CD4-positive, alpha-beta T cell (primary cell): Measurements from ENCODE around the gene PDE7B. TPM values are rescaled to one million over a fixed set of nuclear protein-coding genes. Genes with fewer than 3 reads are reported as not detected.

Experiments used
- ATAC-seq: fragments of 200-7000 bp; cut with Tn5 transposase; one replicate; pipeline ENCODE4 v1.10.0; 2022; ENCODE audit warnings: mild to moderate bottlenecking; ENCODE audit not compliant: poor library complexity
- CTCF ChIA-PET: fragments of 350-600 bp; sonication (Branson Sonifier 250); formaldehyde crosslinking; loops from one replicate; lab custom pipeline; 2021; ENCODE audit warnings: antibody characterized with exemption, inconsistent platforms; lab: Charles Lee
- POLR2A ChIA-PET: fragments of 350-600 bp; sonication (Branson Sonifier 250); formaldehyde crosslinking; loops from one replicate; lab custom pipeline; 2021; ENCODE audit warnings: antibody characterized with exemption, inconsistent platforms; lab: Charles Lee
- DNase-seq, 14 experiments: peaks; one replicate each; pipeline ENCODE4 v3.0.0-alpha.2; 2013 to 2020; ENCODE audit warnings: mixed read lengths in 2 of 14
- H3K27ac ChIP-seq, 2 donors: one replicate each; pipeline versions ENCODE4 v1.5.1 to v1.7.0; 2013; ENCODE audit warnings: low read length in 2 of 2, low read depth in 1 of 2, mild to moderate bottlenecking in 1 of 2
- H3K27me3 ChIP-seq, 2 experiments: 1 replicate in 1 of 2; 2 replicates in 1 of 2; pipeline versions ENCODE4 v1.6.1 to v1.7.0; 2013; ENCODE audit warnings: low read length in 2 of 2, control low read depth in 1 of 2, mild to moderate bottlenecking in 1 of 2, moderate library complexity in 1 of 2; ENCODE audit not compliant: insufficient read depth in 2 of 2, control insufficient read depth in 1 of 2
- H3K36me3 ChIP-seq: one replicate; pipeline ENCODE4 v1.6.1; 2013; ENCODE audit warnings: low read length, control low read depth; ENCODE audit not compliant: insufficient read depth
- H3K4me1 ChIP-seq: one replicate; pipeline ENCODE4 v1.6.1; 2013; ENCODE audit warnings: low read length, control low read depth; ENCODE audit not compliant: insufficient read depth
- H3K4me3 ChIP-seq: one replicate; pipeline ENCODE4 v1.5.1; 2013; ENCODE audit warnings: mild to moderate bottlenecking, low read length, moderate library complexity
- H3K9me3 ChIP-seq, 2 experiments: 1 replicate in 1 of 2; 2 replicates in 1 of 2; pipeline versions ENCODE4 v1.6.1 to v1.7.0; 2013; ENCODE audit warnings: low read length in 2 of 2, mild to moderate bottlenecking in 2 of 2, control low read depth in 1 of 2, moderate library complexity in 1 of 2; ENCODE audit not compliant: control insufficient read depth in 1 of 2, insufficient read depth in 1 of 2
- H3K27ac Mint-ChIP-seq: one replicate; pipeline ENCODE4 v1.8.0; 2020; ENCODE audit warnings: mixed read lengths
- H3K27me3 Mint-ChIP-seq: one replicate; pipeline ENCODE4 v1.8.0; 2021; ENCODE audit warnings: mixed read lengths
- H3K36me3 Mint-ChIP-seq: one replicate; pipeline ENCODE4 v1.8.0; 2021; ENCODE audit warnings: low read depth, mixed read lengths
- H3K4me1 Mint-ChIP-seq: one replicate; pipeline ENCODE4 v1.8.0; 2021; ENCODE audit warnings: low read depth, mixed read lengths
- H3K4me3 Mint-ChIP-seq: one replicate; pipeline ENCODE4 v1.8.0; 2020; ENCODE audit warnings: mild to moderate bottlenecking, mixed read lengths
- H3K9me3 Mint-ChIP-seq: one replicate; pipeline ENCODE4 v1.8.0; 2020; ENCODE audit warnings: mixed read lengths
- CTCF ChIP-seq: fragments of 200-600 bp; IDR thresholded peaks from one replicate; pipeline ENCODE4 v1.8.0; 2022; ENCODE audit warnings: antibody characterized with exemption, mild to moderate bottlenecking
- intact Hi-C, 2 experiments: fragments of 100-400 bp; cut with DNase I in 1 of 2; cut with micrococcal nuclease in 1 of 2; formaldehyde crosslinking; loops; one replicate each; pipeline versions ENCODE4 v1.15.1 to v1.9.0; 2023 to 2025; cut with DNase I, micrococcal nuclease
- total RNA-seq, 174 experiments: library from RNA in 2 of 174; stranded (reverse) in 2 of 174; gene quantifications; one replicate each; pipeline ENCODE4 v1.2.3 and lab custom pipeline; 2021 to 2026

PDE7B gene
- total RNA-seq, 2 experiments from 2014 or later, result 0.25 to 0.34 TPM

DNA sequence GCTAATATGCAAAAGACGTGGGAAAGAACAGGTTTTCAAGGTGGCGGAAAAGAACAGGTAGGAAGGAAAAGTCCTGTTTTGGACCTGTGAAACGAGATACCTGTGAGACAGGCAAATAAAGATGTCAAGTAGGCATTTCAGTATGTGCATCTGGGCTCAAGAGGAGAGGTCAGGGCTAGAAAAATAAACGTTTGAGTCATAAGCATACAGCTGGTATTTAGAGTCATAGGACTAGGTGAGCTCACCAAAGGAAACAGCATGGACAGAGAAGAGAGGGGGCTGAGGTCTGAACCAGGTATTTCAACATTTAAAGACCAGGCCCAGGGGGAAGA lies 383.7 kb downstream of the PDE7B start:
- no peak for ATAC-seq
- no peak overlapping the region for H3K27ac ChIP-seq
- TF ChIP-seq CTCF, result no peak
- Mint-ChIP-seq H3K4me1 (peaks cover 14% of the 10 kb centered on the region), H3K27ac (no peak overlapping the region), H3K36me3 (no peaks in the 10 kb centered on the region), H3K9me3 (no peaks in the 10 kb centered on the region), H3K27me3 (no peaks in the 10 kb centered on the region), H3K4me3 (no peak overlapping the region)
- intact Hi-C loops, result no loop called here
- POLR2A ChIA-PET, result interaction anchor here (1.0 kb wide), 1 partner anchor 15 kb away, joined by 4 read pairs; the partner anchor contains the start of gene MTFR2
- H3K4me1 ChIP-seq, result peaks cover 4% of the 10 kb centered on the region
- CTCF ChIA-PET, result no interaction called here
- DNase-seq, result no peak
- H3K36me3 ChIP-seq, result no peaks in the 10 kb centered on the region
- no peaks in the 10 kb centered on the region for H3K27me3 ChIP-seq
- no peak overlapping the region for H3K4me3 ChIP-seq
- no peaks in the 10 kb centered on the region for H3K9me3 ChIP-seq

GRCh38 chr6:136236466-136237293 lies 385.2 kb downstream of the PDE7B start:
- H3K27ac Mint-ChIP-seq, result no peak overlapping the region
- H3K36me3 ChIP-seq, result no peaks in the 10 kb centered on the region
- no peaks in the 10 kb centered on the region for H3K27me3 ChIP-seq
- ChIA-PET CTCF (interaction anchor here (0.8 kb wide), 1 partner anchor 10 kb away, joined by 3 read pairs; no protein-coding TSS in a partner anchor), POLR2A (interaction anchor here (0.6 to 1.5 kb wide), 4 partner anchors 9 to 53 kb away, joined by 3 to 4 read pairs (median 3); partner anchors contain the start of genes BCLAF1 and MTFR2)
- no peaks in the 10 kb centered on the region for H3K9me3 Mint-ChIP-seq
- DNase-seq (no peak), ATAC-seq (no peak)
- intact Hi-C loops, result no loop called here
- no peaks in the 10 kb centered on the region for H3K9me3 ChIP-seq
- no peaks in the 10 kb centered on the region for H3K36me3 Mint-ChIP-seq
- H3K27me3 Mint-ChIP-seq, result no peaks in the 10 kb centered on the region
- TF ChIP-seq CTCF, result no peak
- H3K4me1 Mint-ChIP-seq, result peaks cover 14% of the 10 kb centered on the region
- H3K27ac ChIP-seq, result no peak overlapping the region
- no peak overlapping the region for H3K4me3 Mint-ChIP-seq
- no peak overlapping the region for H3K4me3 ChIP-seq
- peaks cover 4% of the 10 kb centered on the region for H3K4me1 ChIP-seq

DNA sequence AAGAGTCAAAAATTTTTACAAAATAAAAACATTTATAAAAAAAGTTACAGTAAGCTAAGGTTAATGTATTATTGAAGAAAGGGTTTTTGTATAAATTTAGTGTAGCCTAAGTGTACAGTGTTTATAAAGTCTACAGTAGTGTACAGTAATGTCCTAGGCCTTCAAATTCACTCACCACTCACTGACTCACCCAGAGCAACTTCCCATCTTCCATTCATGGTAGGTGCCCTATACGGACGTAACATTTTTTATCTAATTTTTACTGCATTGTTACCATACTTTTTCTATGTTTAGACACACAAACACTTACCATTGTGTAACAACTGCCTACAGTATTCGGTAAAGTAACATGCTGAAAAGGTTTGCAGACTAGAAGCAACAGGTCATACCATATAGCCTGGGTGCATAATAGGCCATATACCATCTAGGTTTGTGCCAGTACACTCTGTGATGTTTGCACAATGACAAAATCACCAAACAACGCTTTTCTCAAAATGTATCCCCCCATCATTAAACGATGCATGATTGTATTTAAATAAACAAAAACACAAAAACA lies 392.6 kb downstream of the PDE7B start:
- Histone ChIP-seq H3K4me3 (no peak overlapping the region), H3K4me1 (peaks cover under 1% of the 10 kb centered on the region), H3K36me3 (no peaks in the 10 kb centered on the region), H3K9me3 (no peaks in the 10 kb centered on the region), H3K27me3 (no peaks in the 10 kb centered on the region), H3K27ac (no peak overlapping the region)
- ChIA-PET CTCF (interaction anchor here (2.0 kb wide), 1 partner anchor 11 kb away, joined by 4 read pairs; no protein-coding TSS in a partner anchor), POLR2A (no interaction called here)
- intact Hi-C loops, result no loop called here
- Mint-ChIP-seq H3K36me3 (no peaks in the 10 kb centered on the region), H3K27ac (no peak overlapping the region), H3K27me3 (no peaks in the 10 kb centered on the region), H3K4me1 (no peaks in the 10 kb centered on the region), H3K4me3 (no peak overlapping the region), H3K9me3 (no peaks in the 10 kb centered on the region)
- TF ChIP-seq CTCF, result no peak
- DNase-seq, result no peak
- ATAC-seq, result no peak
